Middle frontal gyrus (tissue), 1 donor: Measurements from ENCODE around the gene C1QTNF7.

Experiments
- DNase-seq: peaks from one replicate; pipeline ENCODE4 v3.0.0-alpha.2; 2015; ENCODE audit warnings: low spot score; ENCODE audit errors: extremely low spot score

The C1QTNF7 gene

DNA sequence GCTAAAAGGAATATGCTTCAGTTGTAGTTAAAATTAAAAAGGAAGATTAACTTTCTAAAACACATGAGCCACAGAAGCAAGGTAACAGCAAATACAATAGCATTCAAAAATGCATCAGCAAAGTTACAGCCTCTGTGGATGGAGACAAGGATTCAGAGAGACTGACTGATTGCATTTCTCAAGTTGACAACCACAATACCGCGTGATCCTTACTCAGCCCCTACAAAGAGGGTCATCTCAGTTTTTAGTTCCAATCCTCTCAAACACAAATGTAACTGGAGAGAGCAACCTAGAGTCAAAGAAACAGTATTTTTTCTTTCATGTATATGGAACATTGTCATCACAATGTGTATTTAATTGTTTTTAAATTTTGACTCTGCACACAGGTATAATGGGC lies 14.2 kb upstream of the C1QTNF7 start:
- DNase-seq: no peak

DNA sequence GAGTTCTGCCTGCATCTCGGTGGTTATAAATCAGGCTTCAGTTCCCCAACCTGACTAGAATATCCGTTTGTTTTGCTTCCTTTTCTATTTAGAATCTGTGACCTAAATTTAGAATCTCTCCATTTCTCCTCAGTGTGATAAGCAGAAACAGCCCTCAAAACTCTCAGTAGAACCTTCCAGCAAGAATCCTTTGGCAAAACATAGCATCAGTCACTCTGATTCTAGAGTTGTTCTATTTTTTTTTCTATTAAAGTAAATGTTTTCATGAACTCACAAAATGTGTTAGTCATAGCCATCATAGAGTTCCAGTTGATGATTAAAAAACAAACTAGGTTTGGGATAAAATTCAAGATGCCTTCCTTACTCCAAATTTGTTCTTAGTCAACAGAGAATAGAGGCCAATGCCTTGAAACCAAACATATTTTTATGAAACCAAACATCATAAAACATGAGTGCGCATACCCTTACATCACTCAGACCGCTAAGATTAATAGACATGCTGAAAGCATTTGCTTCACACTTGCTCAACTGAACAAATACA lies 13.2 kb upstream of the C1QTNF7 start:
- DNase-seq: no peak

DNA sequence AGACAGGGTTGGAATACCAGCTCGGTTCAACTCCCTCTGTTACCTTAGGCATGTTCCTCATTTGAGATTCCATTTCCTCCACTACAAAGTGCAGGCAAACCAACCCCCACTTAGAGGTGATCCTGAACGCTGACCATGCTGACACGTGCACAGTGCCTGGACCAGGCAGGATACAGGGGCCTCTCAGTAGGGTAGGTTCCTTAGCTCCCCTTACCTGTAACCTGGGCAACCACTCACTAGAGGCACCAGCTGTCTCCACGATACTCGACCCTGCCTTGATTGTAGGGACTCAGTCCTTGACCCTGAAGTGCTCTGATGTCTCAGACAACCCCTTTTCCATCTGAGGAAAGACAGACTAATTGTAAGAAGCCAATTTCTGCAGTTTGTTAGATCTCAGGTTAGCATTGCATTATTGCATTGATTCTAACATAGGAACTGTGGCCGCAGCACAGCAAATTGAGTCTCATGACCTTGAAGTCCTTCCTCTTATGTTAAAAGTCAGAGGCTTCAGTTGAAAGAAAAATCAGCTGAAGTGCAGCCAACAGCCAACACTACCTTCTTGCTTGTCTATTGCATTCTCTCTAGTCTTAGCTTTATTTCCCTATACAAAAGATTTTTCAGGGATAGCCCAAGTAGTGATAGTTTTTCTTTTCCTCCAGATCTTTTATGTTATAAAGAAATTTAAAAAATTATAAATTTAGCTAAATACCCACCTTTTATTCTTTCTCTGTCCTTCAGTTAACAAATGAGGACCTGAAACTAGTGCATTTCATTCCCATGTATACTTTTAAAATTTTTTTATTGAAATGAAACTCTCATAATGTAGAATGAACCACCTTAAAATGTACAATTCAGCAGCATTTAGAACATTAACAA lies 11.2 kb upstream of the C1QTNF7 start:
- no peak for DNase-seq

DNA sequence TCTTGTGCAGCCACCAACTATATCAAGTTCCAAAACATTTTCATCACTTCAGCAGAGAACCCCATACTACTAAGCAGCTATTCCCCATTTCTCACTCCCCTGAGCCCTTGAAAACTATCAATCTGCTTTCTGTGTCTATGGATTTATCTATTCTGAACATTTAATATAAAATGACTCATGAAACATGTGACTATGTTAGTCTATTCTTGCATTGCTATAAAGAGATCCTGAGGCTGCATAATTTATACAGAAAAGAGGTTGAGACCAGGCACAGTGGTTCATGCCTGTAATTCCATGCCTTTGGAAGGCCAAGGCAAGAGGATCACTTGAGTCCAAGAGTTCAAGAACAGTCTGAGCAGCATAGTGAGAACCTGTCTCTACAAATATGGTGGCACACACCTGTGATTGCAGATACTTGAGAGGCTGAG lies 10.6 kb upstream of the C1QTNF7 start:
- DNase-seq: no peak

DNA sequence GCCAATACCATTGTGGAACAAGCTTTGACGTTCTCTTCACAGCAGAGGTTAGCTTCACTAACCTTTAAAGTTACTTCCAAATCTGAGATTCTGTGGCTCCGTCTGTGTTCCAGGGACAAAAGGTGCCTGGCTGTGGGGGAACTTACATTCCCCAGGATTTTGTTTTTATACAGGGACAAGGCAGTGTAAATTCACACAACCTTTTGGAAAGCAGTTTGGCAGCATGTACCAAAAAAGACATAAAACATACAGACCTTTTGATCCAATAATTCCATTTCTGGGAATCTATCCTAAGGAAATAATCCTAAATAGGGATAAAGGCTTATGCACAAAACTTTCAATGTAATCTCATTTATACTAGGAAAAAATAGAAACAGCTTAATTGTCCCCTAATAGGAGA lies 8.9 kb upstream of the C1QTNF7 start:
- no peak for DNase-seq

DNA sequence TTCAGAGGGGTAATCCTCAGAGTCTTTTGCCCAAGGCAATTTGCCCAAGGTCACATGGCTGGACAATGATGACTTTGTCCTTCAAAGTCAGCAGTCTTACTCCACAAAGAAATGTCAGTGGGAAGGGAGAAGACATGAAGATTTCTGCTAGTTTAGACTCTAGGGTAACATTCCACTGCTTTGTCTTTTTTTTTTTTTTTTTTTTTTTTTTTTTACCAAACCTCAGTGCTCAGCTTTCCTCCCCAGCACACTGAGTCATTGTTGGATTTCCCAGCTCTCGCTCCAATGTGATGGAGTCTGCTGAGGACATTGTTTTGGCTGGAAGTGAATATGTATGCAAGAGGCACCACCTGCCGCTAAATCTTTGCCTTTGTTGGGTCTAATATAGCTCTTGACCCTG lies 7.2 kb upstream of the C1QTNF7 start:
- peak; percentile 9 for DNase-seq

DNA sequence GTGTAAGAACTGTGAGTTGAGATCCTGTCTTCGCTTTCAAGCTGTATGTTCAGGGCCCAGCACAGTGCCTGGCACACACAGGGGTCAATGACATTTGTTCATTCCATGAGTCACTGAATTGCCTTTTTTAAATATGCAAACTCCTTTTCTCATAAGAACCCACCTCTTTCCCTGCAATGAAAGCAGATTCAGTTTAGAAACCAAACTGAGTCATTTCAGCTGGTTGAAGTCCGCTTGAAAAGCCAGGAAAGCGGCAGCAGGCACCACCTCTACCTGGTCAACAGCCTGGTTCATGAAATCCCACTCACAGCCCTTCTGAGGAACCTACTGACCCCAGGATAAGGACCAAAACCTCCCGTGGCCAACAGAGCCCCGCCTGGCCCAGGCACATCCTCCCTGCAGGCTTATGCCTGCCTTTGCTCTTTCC lies 4.5 kb upstream of the C1QTNF7 start:
- DNase-seq: no peak

DNA sequence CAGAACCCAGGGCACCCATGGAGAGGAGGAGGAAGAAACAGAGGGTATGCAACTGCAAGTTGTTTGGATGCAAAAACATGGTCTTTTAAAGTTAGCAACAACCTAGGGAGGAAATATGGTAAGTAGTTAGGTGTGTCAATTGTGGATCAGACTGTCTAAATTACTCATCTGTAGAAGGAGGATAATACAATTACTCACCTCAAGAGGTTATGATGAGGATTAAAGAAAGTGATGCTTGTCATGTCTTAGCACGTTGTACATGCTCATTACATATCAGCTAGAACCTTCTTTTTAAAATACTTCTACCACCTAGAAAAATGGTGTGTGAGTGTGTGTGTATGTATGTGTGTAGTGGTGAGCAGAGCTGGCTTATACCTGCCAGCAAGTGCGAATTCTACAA lies 2.3 kb upstream of the C1QTNF7 start:
- DNase-seq: no peak

DNA sequence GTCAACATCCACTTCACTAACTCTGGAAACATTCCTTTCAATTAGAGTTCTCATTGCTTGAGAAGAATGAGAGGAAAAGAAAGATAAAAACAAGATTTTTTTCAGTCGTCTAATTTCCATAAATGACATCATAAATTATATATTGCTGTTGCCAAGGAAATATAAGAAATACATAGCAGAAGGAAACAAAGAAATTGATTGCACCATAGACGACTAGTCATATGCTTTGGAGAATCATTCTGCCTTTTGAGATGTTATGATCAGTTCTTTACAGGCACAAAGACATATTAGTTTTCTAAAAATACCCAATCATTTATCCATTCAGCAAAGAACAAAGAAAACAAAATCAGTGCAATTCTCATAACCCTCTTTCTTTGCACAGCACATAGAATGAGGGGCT lies 672 bp upstream of the C1QTNF7 start:
- DNase-seq: no peak

DNA sequence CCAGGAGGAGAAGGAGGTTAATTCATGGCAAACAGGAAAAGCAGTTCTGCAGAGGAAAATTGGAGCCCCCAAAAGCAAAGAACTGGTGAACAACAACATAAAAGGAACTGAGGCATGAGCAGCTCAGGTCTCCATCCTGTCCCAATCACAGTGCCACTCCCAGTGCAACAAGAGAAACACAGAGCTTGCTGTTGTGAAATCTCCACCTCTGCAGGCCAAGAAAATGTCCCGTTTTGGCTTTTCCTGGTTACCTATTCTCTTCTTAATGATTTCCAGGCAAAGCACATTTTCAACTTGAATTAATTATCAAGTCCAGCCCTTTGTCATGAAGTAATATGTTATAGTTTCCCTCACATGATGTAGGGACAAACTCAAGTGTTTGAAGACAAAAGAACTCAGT lies 778 bp downstream of the C1QTNF7 start:
- no peak for DNase-seq

DNA sequence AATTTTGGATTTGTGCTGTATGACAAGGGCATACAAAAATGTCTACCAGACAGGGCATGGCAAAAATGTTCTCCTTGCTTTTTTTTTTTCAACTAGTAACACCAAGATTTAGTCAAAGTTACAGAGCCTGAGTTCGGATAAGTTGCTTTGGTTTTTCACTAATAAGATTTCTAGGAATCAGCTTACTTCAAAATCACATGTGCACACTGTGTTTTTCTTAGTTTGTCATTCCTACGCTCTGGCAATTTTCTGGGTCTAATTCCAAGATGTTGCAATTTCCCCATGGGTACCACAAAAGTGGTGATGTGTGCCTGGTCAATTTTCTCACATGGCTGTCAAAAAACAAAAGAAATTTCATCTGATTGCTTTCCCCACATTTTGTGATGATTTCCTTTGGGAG lies 6.3 kb downstream of the C1QTNF7 start:
- DNase-seq: no peak

DNA sequence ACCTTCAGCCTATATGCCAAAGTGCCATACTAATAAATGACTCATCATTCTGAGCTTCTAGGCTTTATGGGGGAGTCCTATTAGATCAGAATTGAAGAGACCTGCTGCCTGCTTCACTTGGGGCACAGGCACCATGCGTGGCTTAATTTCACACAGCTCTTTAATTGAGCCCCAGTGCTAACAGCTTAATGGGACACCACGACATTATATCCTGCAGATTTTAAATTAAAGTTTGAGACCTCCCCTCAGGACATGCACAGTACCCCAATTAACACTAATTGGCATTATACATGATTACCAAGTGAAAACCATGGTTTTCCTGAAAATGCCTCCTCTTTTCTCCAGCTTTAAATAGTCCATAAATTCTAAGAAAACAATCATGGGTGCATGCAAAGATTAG lies 6.8 kb downstream of the C1QTNF7 start:
- no peak for DNase-seq

DNA sequence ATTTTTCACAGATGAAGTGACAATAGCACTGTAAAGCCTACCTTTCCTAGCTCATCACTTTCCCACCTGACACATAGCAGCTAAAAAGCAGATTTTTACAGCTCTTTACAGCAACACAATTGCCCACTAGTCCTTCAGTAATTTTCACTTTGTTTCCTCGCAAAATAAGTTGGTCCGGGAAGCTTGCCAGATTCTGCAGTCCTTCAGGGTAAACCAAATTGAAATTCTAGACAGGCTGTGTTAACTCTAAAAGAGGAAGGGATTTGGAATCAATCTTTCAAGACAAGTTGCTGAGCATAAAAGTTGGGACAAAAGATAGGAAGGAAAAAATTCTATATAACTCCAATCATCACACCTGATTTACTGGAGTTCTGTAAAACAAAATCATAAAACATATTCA lies 8.7 kb downstream of the C1QTNF7 start:
- DNase-seq: no peak

DNA sequence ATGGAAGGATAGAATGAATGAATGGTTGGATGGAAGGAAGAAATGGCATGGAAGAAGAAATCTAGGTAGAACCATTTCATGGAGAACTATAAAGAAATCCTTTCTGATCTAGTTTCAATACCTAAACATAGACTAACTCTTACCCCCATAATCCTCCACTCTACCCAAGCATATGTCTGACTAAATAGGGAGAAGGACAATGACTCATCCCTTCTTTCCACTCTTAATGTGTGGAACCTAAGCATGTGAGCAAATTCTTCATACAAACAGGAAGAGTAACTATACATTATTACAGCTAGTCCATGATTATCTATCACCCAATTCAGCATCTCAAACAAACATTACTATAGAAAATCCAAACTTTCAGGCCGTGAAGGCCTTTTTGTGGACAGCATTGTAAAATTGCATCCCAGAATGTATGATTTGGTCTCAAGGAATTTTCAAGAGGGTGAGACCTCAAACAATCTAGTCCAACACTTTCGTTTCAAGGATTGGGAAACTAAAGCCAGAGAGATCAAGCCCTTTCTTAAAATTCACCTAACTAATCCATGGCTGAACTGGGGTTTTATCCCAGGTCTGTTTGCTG lies 11.2 kb downstream of the C1QTNF7 start:
- DNase-seq: no peak

DNA sequence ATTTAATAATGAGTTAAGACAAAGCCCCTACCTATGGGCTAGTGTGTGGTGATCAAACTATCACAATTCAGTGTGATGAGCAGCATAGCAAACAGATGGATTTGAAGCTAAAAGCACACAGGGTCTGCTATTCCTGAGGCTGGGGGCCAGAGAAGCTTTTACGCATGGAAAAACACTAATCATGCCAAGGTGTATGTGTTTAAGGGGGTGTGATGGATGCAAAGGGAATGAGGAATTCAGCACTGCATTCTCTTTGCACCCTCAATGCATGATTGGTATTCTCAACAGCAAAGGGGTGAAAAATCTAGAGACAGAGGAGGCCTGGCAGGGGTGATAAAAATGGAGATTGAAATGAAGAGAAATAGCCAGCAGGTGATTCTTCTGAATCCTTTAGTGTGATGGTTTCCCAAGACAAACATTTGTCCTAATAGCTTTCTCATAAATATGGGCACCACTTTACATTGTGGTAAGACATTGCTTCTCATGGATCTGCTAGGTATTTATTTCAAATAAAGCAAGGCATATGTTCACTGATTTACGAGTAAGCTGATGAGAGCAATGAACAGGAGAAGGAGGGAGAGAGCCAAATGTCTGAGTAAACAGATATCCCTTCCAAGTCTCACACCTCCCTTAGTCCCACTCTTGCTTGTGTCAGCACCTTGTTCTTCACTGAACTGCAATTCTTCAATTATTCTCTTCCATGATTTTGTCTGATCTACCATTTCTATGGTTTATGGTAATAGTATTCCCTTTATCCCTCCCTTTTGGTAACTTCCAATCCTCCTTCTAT lies 15.7 kb downstream of the C1QTNF7 start:
- DNase-seq: no peak

DNA sequence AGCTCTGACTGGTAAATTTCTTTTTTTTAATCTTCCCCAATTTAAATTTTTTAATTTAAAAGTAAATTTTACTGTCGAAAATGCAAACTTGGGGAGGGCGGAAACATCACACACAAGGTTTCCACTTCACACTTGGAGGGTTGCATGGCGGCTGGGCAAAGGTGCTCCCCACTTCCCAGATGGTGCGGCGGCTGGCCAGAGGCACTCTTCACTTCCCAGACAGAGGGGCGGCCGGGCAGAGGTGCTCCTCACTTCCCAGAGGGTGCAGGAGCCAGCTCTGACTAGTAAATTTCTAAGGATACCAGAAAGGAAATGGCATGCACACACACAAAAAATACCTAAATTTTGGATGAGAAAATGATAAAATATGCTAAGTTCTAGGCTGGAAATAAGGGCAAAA lies 16.4 kb downstream of the C1QTNF7 start:
- DNase-seq: no peak

DNA sequence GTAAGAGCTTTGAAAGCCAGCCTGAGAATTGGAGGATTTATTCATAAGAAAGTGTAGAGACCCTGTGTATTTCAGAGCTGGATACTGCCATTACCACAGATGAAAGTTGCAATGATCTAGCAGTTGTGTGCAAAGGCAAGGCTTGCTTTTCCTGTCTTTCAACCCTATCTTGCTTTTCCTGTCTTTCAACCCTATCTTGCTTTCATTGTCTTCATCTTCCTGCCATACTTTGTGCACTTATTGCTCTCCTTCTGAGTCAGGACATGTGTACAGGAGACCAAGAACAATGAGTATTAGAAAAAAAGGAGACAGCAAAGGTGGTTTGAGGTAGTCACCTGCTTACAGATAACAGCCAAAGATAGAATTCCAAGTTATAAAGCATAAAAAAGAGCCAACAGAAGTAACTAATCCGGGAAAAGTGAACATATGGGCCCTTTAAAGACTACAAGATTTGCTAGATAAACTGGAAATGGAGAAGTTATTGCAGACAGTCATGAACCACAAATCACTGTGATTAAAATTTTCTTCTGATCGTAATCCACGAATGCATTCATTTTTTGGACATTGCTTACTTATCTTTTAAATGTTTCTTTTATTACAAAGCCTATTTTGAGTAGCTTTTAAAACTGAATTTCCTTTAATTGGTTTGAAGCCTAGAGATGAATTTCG lies 17.2 kb downstream of the C1QTNF7 start:
- DNase-seq: no peak

DNA sequence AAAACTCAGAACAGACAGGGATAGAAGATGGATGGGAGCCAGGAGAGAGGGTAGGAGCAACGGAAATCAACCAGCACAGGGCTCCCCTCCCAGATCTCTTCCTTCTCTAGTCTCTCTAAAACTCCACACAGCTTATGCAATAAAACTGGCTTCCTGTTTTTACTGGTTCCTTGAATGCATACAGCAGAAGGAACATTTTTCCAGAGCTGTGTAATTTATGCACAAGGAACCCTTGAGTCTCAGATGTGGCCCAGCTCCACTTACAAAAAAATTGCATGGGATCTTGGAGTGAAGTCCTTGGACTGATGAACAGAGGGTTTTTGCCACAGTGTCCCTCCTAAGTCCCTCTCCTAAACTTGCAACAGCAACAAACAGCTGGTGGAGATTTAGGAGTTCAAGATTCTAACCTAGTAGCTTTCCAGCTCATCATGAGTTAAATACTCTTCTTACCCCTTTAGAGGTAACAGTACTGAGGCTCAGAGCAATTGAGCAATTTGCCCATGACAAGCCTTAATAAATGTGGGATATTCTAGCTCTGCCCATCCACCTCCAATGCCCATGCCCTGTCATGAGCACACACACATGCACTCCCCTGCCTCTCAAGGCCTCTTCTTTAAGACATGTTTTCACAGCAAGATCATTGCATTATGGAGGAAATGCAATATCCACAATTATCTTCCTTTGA lies 23.5 kb downstream of the C1QTNF7 start:
- DNase-seq: no peak

DNA sequence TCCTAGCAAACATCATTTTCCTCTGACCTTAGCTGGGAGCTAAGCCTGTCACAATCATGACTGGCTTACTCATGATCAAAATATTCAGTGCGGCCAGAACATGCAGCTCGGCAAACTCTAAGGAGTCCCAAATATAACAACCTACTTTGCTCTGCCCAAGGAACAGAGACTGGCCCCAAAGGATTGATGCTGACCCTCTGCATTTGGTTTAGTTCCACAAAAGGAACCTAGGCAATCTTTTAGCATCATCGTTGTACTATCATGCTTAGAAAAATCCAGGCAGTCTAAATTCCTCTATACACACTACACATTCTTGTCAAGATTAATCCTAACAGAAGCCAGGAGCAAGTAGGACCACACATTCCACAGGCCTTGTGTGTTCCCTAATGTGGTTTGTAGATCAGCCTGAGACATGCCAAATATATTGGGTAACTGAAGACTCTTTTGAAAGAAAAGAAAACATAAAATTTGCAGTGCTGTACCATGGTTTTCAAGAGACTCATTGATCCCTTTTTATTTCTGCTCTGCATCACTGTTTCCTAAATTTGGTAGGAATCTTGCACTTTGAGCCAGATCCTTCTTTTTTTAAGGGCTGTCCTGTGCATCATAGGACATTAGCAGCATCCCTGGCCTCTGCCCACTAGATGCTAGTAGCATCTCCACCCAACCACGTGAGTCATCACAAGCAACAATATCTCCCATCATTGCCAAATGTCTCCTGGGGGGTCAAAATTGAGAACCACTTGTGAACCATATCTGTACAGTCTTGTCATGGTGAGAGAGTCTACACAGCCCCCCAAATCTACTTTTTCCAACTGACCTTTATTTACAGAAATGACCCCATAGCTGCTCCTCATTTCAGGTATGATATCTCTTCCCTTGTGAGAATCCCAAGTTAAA lies 24.3 kb downstream of the C1QTNF7 start:
- no peak for DNase-seq

DNA sequence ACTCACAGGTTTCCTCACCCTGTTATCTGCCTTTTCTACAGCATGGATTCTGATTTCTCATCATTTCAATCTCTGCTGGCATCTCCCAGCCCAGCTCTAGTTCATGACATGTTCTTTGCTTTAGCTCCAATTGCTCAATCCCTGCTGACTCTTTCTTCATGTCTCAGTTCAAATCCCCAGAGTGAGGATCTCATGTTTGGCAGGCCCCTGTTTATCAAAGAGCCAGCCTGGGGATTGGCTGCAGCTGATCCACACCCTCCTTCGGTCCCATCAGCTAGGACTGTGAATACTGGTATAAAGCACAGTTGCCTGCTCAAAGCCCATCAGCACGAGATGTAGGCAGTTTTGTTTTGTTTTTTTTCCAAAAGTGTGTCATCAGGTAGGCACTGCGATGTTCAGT lies 27.5 kb downstream of the C1QTNF7 start:
- no peak for DNase-seq
